Activated CD4-positive, alpha-beta T cell treated with anti-CD3 and anti-CD28 coated beads for 36 hours (primary cell): ENCODE data around the gene CSNK2A1. TPM values are rescaled to one million over a fixed set of nuclear protein-coding genes. Genes with fewer than 3 reads are reported as not detected.

Experiments
- ATAC-seq: fragments of 200-7000 bp; cut with Tn5 transposase; one replicate; pipeline ENCODE4 v1.10.0; 2021; ENCODE audit warnings: mild to moderate bottlenecking, moderate library complexity
- CTCF ChIA-PET: fragments of 350-600 bp; sonication (Branson Sonifier 250); formaldehyde crosslinking; loops from one replicate; lab custom pipeline; 2021; ENCODE audit warnings: antibody characterized with exemption; lab: Charles Lee
- POLR2A ChIA-PET: fragments of 350-600 bp; sonication (Branson Sonifier 250); formaldehyde crosslinking; loops from one replicate; lab custom pipeline; 2021; ENCODE audit warnings: antibody characterized with exemption, inconsistent platforms; lab: Charles Lee
- DNase-seq: peaks from one replicate; pipeline ENCODE4 v3.0.0-alpha.2; 2020
- H3K27ac Mint-ChIP-seq: one replicate; pipeline ENCODE4 v1.8.0; 2021; ENCODE audit warnings: mixed read lengths
- H3K27me3 Mint-ChIP-seq: one replicate; pipeline ENCODE4 v1.8.0; 2021; ENCODE audit warnings: mixed read lengths
- H3K36me3 Mint-ChIP-seq: one replicate; pipeline ENCODE4 v1.8.0; 2021; ENCODE audit warnings: low read depth, mixed read lengths
- H3K4me1 Mint-ChIP-seq: one replicate; pipeline ENCODE4 v1.8.0; 2021; ENCODE audit warnings: mixed read lengths
- H3K4me3 Mint-ChIP-seq: one replicate; pipeline ENCODE4 v1.8.0; 2021; ENCODE audit warnings: mild to moderate bottlenecking, moderate library complexity, mixed read lengths
- H3K9me3 Mint-ChIP-seq: one replicate; pipeline ENCODE4 v1.8.0; 2021; ENCODE audit warnings: low read depth, mixed read lengths
- intact Hi-C, 2 experiments: fragments of 100-400 bp; cut with DNase I in 1 of 2; cut with micrococcal nuclease in 1 of 2; formaldehyde crosslinking; loops; one replicate each; pipeline versions ENCODE4 v1.14.2 to v1.15.1; 2022 to 2024; cut with DNase I, micrococcal nuclease
- total RNA-seq, 2 experiments: library from RNA; stranded (reverse); gene quantifications; one replicate each; pipeline ENCODE4 v1.2.3, GENCODE V29; 2021

CSNK2A1 gene
- total RNA-seq, 2 experiments from 2014 or later = 179 to 254 TPM

- Mint-ChIP-seq H3K9me3 (no peaks in the 10 kb centered on the region), H3K4me3 (no peak overlapping the region), H3K4me1 (peaks cover 86% of the 10 kb centered on the region), H3K36me3 (peaks cover 78% of the 10 kb centered on the region), H3K27me3 (no peaks in the 10 kb centered on the region), H3K27ac (peak overlapping the region; percentile 35)
- DNase-seq (no peak), ATAC-seq (no peak)
- CTCF ChIA-PET = interaction anchor here (0.5 kb wide), 1 partner anchor 28 kb away, joined by 5 read pairs; no protein-coding TSS in a partner anchor
- POLR2A ChIA-PET = no interaction called here
- intact Hi-C loops = loop anchor here in 1 of 2 experiments (5.0 kb wide), 1 partner anchor 42 kb away; no protein-coding TSS in a partner anchor
These were observed 108.0 kb downstream of the CSNK2A1 start for GRCh38 chr20:435558-435957.

GRCh38 chr20:434661-435419, 108.8 kb downstream of the CSNK2A1 start:
- no peak for DNase-seq
- H3K27ac Mint-ChIP-seq = peak overlapping the region; percentile 94
- POLR2A ChIA-PET = no interaction called here
- intact Hi-C loops = loop anchor here in 1 of 2 experiments (5.0 kb wide), 1 partner anchor 42 kb away; no protein-coding TSS in a partner anchor
- CTCF ChIA-PET = interaction anchor here (1.0 kb wide), 1 partner anchor 44 kb away, joined by 3 read pairs; no protein-coding TSS in a partner anchor
- H3K4me3 Mint-ChIP-seq = no peak overlapping the region
- peaks cover 74% of the 10 kb centered on the region for H3K36me3 Mint-ChIP-seq
- ATAC-seq = no peak
- no peaks in the 10 kb centered on the region for H3K27me3 Mint-ChIP-seq
- no peaks in the 10 kb centered on the region for H3K9me3 Mint-ChIP-seq
- peaks cover 79% of the 10 kb centered on the region for H3K4me1 Mint-ChIP-seq

GRCh38 chr20:434221-434620, 109.4 kb downstream of the CSNK2A1 start:
- peaks cover 70% of the 10 kb centered on the region for H3K36me3 Mint-ChIP-seq

GRCh38 chr20:433300-433975, 110.2 kb downstream of the CSNK2A1 start:
- DNase-seq (peak; percentile 86), ATAC-seq (peak; percentile 86)
- CTCF ChIA-PET = interaction anchor here (0.6 to 1.1 kb wide), 3 partner anchors 29 to 136 kb away, joined by 3 to 4 read pairs (median 3); partner anchors contain the start of gene TBC1D20
- Mint-ChIP-seq H3K4me1 (peaks cover 67% of the 10 kb centered on the region), H3K27ac (peak overlapping the region; percentile 94), H3K9me3 (no peaks in the 10 kb centered on the region), H3K4me3 (peak overlapping the region; percentile 51), H3K27me3 (no peaks in the 10 kb centered on the region), H3K36me3 (peaks cover 65% of the 10 kb centered on the region)
- POLR2A ChIA-PET = interaction anchor here (1.0 kb wide), 1 partner anchor 17 kb away, joined by 5 read pairs; no protein-coding TSS in a partner anchor
- intact Hi-C loops = loop anchor here (1.0 to 2.0 kb wide), 6 partner anchors 25 to 108 kb away; partner anchors contain the start of genes RBCK1 (in 2 of the 2), TBC1D20 (in 2 of the 2) and SOX12 (in 1 of the 2)

More at GRCh38 chr20:434221-434620, 109.4 kb downstream of the CSNK2A1 start:
- Mint-ChIP-seq H3K4me3 (peak overlapping the region; percentile 51), H3K27ac (peak overlapping the region; percentile 94), H3K27me3 (no peaks in the 10 kb centered on the region), H3K9me3 (no peaks in the 10 kb centered on the region), H3K4me1 (peaks cover 75% of the 10 kb centered on the region)
- CTCF ChIA-PET = interaction anchor here (1.0 kb wide), 1 partner anchor 44 kb away, joined by 3 read pairs; no protein-coding TSS in a partner anchor
- POLR2A ChIA-PET = no interaction called here
- DNase-seq = no peak
- ATAC-seq = no peak
- intact Hi-C loops = no loop called here

GRCh38 chr20:432677-433299, 110.8 kb downstream of the CSNK2A1 start:
- no peak for ATAC-seq
- no peak for DNase-seq
- intact Hi-C loops = loop anchor here (1.0 to 2.0 kb wide), 6 partner anchors 24 to 107 kb away; partner anchors contain the start of genes RBCK1 (in 2 of the 2), TBC1D20 (in 2 of the 2) and SOX12 (in 1 of the 2)
- Mint-ChIP-seq H3K4me1 (peaks cover 61% of the 10 kb centered on the region), H3K9me3 (no peaks in the 10 kb centered on the region), H3K36me3 (peaks cover 63% of the 10 kb centered on the region), H3K4me3 (peak overlapping the region; percentile 51), H3K27me3 (no peaks in the 10 kb centered on the region), H3K27ac (peak overlapping the region; percentile 94)
- POLR2A ChIA-PET = interaction anchor here (1.0 kb wide), 1 partner anchor 17 kb away, joined by 5 read pairs; no protein-coding TSS in a partner anchor
- CTCF ChIA-PET = interaction anchor here (0.6 to 1.1 kb wide), 3 partner anchors 30 to 136 kb away, joined by 3 to 4 read pairs (median 3); partner anchors contain the start of gene TBC1D20

GRCh38 chr20:432208-432607, 111.4 kb downstream of the CSNK2A1 start:
- peaks cover 63% of the 10 kb centered on the region for H3K36me3 Mint-ChIP-seq
- CTCF ChIA-PET = interaction anchor here (0.7 to 1.2 kb wide), 5 partner anchors 10 to 79 kb away, joined by 3 to 4 read pairs (median 4); no protein-coding TSS in a partner anchor
- H3K27ac Mint-ChIP-seq = peak overlapping the region; percentile 94

GRCh38 chr20:431012-431904, 112.3 kb downstream of the CSNK2A1 start:
- intact Hi-C loops = no loop called here
- peak; percentile 22 for ATAC-seq
- ChIA-PET POLR2A (interaction anchor here (0.6 kb wide), 1 partner anchor 36 kb away, joined by 4 read pairs; no protein-coding TSS in a partner anchor), CTCF (interaction anchor here (0.5 to 1.3 kb wide), 10 partner anchors 9 to 214 kb away, joined by 3 to 6 read pairs (median 3); no protein-coding TSS in a partner anchor)
- Mint-ChIP-seq H3K4me1 (peaks cover 62% of the 10 kb centered on the region), H3K4me3 (no peak overlapping the region), H3K36me3 (peaks cover 62% of the 10 kb centered on the region), H3K27ac (peak overlapping the region; percentile 81), H3K9me3 (no peaks in the 10 kb centered on the region), H3K27me3 (no peaks in the 10 kb centered on the region)
- DNase-seq = peak; percentile 74

More at GRCh38 chr20:432208-432607, 111.4 kb downstream of the CSNK2A1 start:
- ATAC-seq (no peak), DNase-seq (no peak)
- no peaks in the 10 kb centered on the region for H3K9me3 Mint-ChIP-seq
- no peak overlapping the region for H3K4me3 Mint-ChIP-seq
- POLR2A ChIA-PET = no interaction called here
- H3K4me1 Mint-ChIP-seq = peaks cover 58% of the 10 kb centered on the region
- intact Hi-C loops = loop anchor here in 1 of 2 experiments (2.0 kb wide), 1 partner anchor 47 kb away; no protein-coding TSS in a partner anchor
- no peaks in the 10 kb centered on the region for H3K27me3 Mint-ChIP-seq

- Mint-ChIP-seq H3K27me3 (no peaks in the 10 kb centered on the region), H3K27ac (no peak overlapping the region), H3K4me1 (peaks cover 61% of the 10 kb centered on the region), H3K4me3 (no peak overlapping the region), H3K36me3 (peaks cover 59% of the 10 kb centered on the region), H3K9me3 (no peaks in the 10 kb centered on the region)
- CTCF ChIA-PET = interaction anchor here (1.0 to 1.3 kb wide), 2 partner anchors 58 to 76 kb away, joined by 3 read pairs; no protein-coding TSS in a partner anchor
- no peak for DNase-seq
- intact Hi-C loops = no loop called here
- POLR2A ChIA-PET = no interaction called here
- no peak for ATAC-seq
These were observed 113.2 kb downstream of the CSNK2A1 start for GRCh38 chr20:430091-430999.

GRCh38 chr20:428658-429200, 114.9 kb downstream of the CSNK2A1 start:
- H3K4me3 Mint-ChIP-seq = no peak overlapping the region
- H3K36me3 Mint-ChIP-seq = peaks cover 59% of the 10 kb centered on the region
- POLR2A ChIA-PET = no interaction called here
- no peaks in the 10 kb centered on the region for H3K27me3 Mint-ChIP-seq
- peaks cover 45% of the 10 kb centered on the region for H3K4me1 Mint-ChIP-seq
- intact Hi-C loops = no loop called here
- DNase-seq (no peak), ATAC-seq (no peak)
- CTCF ChIA-PET = no interaction called here
- no peak overlapping the region for H3K27ac Mint-ChIP-seq
- H3K9me3 Mint-ChIP-seq = no peaks in the 10 kb centered on the region
